ENCODE results near the gene RBM4. TPM values are rescaled to one million over a fixed set of nuclear protein-coding genes. Genes with fewer than 3 reads are reported as not detected.

Gene RBM4
- total and polyA plus RNA-seq, 2 of the 13 experiments (the other 11 are each of a cell fraction or from before 2014, with no cell fraction given), result 126 to 136 TPM

DNA sequence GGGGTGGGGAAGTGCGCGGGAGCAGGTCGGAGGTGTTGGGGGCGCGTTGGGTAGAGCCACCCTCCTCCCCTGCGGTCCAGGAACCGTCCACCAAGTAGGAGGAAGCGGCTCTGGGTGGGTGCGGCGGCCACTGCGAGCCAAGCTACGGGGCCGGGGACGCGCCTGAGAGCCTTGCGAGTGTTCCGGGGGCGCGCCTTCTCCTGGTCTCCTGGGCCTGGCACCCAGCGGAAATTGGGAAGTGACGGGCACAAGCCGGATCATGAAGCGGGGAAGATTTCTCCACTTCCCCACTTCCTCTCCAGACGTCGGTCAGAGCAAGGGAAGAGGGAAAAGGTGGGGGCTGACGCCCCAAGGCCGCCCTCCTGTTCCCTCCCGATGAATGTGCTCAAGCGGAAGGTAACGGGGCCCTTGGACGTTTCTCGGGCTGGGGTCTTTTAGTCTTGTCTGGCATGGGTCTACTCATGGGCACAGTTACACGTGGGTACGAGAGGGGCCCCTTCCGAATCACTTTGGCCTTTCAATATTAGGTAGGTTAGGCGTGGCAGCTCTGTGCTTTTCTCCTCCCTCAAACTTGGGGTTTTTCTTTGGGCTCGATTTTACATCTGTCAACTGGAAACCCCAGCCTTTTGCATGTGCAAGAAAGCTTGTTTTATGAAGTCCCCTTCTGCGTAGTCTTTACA lies 21.2 kb upstream of the RBM4 start:
- H3K9ac ChIP-seq (ENCODE audit: insufficient read depth, low read depth, low read length), result peak overlapping the region; percentile 92
- ATAC-seq (peak; percentile 57), DNase-seq (ENCODE audit: low spot score) (no peak), FAIRE-seq (no peak)
- H3K27ac ChIP-seq (ENCODE audit: extremely low read length, insufficient read depth, low read length), result peak overlapping the region; percentile 89
- H4K20me1 ChIP-seq (ENCODE audit: insufficient read depth, low read length), result peaks cover 54% of the 10 kb centered on the region
- peak overlapping the region; percentile 88 for H3K4me2 ChIP-seq (ENCODE audit: low read depth, low read length)
- peaks cover 0 to 20% of the 10 kb centered on the region in 2 experiments; a peak in 3 of 5 replicates for H3K36me3 ChIP-seq (replicated peaks in 1 of 2; ENCODE audit: control insufficient read depth in 1 of 2, insufficient read depth in 2 of 2, low read length in 2 of 2)
- H3K27me3 ChIP-seq (ENCODE audit: control insufficient read depth in 1 of 2, insufficient read depth in 2 of 2, low read length in 2 of 2), result no peaks in the 10 kb centered on the region; a peak in 1 of 5 replicates
- in situ Hi-C loops (cut with HindIII; ENCODE audit: extremely low pct_ligation_motif_present, low pct_unique_long_range_greater_than_20kb) (no loop called here), intact Hi-C loops (cut with micrococcal nuclease; ENCODE audit: unreplicated experiment) (loop anchor here (2.0 kb wide), 1 partner anchor 24 kb away; the partner anchor contains the start of genes CCDC87 and CCS)
- H3K4me1 ChIP-seq (ENCODE audit: insufficient read depth, low read length), result peaks cover 51% of the 10 kb centered on the region
- WGBS (ENCODE audit: low lambda C conversion rate), result 0% methylated on average over 9 of the region's 38 CpGs
- H3K79me2 ChIP-seq (ENCODE audit: insufficient read depth, low read length), result peaks cover 57% of the 10 kb centered on the region
- no peak overlapping the region for H2AFZ ChIP-seq (ENCODE audit: low read length)
- ChIA-PET CTCF (ENCODE audit: low intra/inter-chr PET ratio, low total read pairs) (no interaction called here), POLR2A (interaction anchor here (0.6 to 10.6 kb wide), 18 partner anchors 8 to 305 kb away, joined by 3 to 211 read pairs (median 8); partner anchors contain the start of genes ACTN3, CCDC87, CCS and DPP3)
- H3K9me3 ChIP-seq (ENCODE audit: low read length), result no peaks in the 10 kb centered on the region
- BruUV-seq (replicated peaks), result no TSS peak
- H3K4me3 ChIP-seq (replicated peaks in 1 of 3; ENCODE audit: insufficient read depth in 1 of 3, low read depth in 2 of 3, low read length in 3 of 3), result peak overlapping the region; percentile 89 to 93 (median 92)
- TF ChIP-seq REXO4 (CRISPR knock-in tag; IDR thresholded peaks at IDR 0.05; ENCODE audit: borderline replicate concordance) (peak; percentile 50; the same call in 1 of the 2 replicates), ZNF598 (CRISPR knock-in tag; IDR thresholded peaks at IDR 0.05; ENCODE audit: borderline replicate concordance) (0 out of 2 replicates have a peak, but pooled peaks have one; percentile 2), ZNF878 (CRISPR knock-in tag; IDR thresholded peaks at IDR 0.05) (no peak), ZNF136 (CRISPR knock-in tag; IDR thresholded peaks at IDR 0.05; ENCODE audit: low read depth) (0 out of 2 replicates have a peak, but pooled peaks have one; percentile 19), TMF1 (CRISPR knock-in tag; IDR thresholded peaks at IDR 0.05; ENCODE audit: low read depth) (0 out of 2 replicates have a peak, but pooled peaks have one; percentile 25), ESRRA (CRISPR knock-in tag; IDR thresholded peaks at IDR 0.05; ENCODE audit: low read depth) (no peak), ELF1 (CRISPR knock-in tag; IDR thresholded peaks at IDR 0.05) (0 out of 2 replicates have a peak, but pooled peaks have one; percentile 19), IRF9 (CRISPR knock-in tag; IDR thresholded peaks at IDR 0.05; ENCODE audit: borderline replicate concordance) (peak; percentile 5; the same call in 1 of the 2 replicates), LCORL (IDR thresholded peaks at IDR 0.05) (no peak), LCORL (CRISPR knock-in tag; IDR thresholded peaks at IDR 0.05) (peak; percentile 15), RAD21 (CRISPR knock-in tag; IDR thresholded peaks at IDR 0.05) (peak; percentile 6; the same call in 1 of the 2 replicates), FOXA3 (CRISPR knock-in tag; IDR thresholded peaks at IDR 0.05) (no peak), HNRNPK (IDR thresholded peaks at IDR 0.05; ENCODE audit: low read depth, low read length, poor library complexity, severe bottlenecking) (peak; percentile 62), ARID2 (CRISPR knock-in tag; IDR thresholded peaks at IDR 0.05; ENCODE audit: borderline replicate concordance) (peak; percentile 81; the same call in 1 of the 2 replicates)
- TF ChIP-seq, protein P1, sequence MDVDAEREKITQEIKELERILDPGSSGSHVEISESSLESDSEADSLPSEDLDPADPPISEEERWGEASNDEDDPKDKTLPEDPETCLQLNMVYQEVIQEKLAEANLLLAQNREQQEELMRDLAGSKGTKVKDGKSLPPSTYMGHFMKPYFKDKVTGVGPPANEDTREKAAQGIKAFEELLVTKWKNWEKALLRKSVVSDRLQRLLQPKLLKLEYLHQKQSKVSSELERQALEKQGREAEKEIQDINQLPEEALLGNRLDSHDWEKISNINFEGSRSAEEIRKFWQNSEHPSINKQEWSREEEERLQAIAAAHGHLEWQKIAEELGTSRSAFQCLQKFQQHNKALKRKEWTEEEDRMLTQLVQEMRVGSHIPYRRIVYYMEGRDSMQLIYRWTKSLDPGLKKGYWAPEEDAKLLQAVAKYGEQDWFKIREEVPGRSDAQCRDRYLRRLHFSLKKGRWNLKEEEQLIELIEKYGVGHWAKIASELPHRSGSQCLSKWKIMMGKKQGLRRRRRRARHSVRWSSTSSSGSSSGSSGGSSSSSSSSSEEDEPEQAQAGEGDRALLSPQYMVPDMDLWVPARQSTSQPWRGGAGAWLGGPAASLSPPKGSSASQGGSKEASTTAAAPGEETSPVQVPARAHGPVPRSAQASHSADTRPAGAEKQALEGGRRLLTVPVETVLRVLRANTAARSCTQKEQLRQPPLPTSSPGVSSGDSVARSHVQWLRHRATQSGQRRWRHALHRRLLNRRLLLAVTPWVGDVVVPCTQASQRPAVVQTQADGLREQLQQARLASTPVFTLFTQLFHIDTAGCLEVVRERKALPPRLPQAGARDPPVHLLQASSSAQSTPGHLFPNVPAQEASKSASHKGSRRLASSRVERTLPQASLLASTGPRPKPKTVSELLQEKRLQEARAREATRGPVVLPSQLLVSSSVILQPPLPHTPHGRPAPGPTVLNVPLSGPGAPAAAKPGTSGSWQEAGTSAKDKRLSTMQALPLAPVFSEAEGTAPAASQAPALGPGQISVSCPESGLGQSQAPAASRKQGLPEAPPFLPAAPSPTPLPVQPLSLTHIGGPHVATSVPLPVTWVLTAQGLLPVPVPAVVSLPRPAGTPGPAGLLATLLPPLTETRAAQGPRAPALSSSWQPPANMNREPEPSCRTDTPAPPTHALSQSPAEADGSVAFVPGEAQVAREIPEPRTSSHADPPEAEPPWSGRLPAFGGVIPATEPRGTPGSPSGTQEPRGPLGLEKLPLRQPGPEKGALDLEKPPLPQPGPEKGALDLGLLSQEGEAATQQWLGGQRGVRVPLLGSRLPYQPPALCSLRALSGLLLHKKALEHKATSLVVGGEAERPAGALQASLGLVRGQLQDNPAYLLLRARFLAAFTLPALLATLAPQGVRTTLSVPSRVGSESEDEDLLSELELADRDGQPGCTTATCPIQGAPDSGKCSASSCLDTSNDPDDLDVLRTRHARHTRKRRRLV (CRISPR knock-in tag; IDR thresholded peaks at IDR 0.05), result peak; percentile 69
- TF ChIP-seq, protein P2, sequence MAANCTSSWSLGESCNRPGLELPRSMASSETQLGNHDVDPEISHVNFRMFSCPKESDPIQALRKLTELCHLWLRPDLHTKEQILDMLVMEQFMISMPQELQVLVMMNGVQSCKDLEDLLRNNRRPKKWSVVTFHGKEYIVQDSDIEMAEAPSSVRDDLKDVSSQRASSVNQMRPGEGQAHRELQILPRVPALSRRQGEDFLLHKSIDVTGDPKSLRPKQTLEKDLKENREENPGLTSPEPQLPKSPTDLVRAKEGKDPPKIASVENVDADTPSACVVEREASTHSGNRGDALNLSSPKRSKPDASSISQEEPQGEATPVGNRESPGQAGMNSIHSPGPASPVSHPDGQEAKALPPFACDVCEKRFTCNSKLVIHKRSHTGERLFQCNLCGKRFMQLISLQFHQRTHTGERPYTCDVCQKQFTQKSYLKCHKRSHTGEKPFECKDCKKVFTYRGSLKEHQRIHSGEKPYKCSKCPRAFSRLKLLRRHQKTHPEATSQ (CRISPR knock-in tag; IDR thresholded peaks at IDR 0.05; ENCODE audit: borderline replicate concordance), result 0 out of 2 replicates have a peak, but pooled peaks have one; percentile 66

Measured in HepG2 (cell line).